Stimulated activated CD4-positive, alpha-beta T cell treated with anti-CD3 and anti-CD28 coated beads, Interleukin-4, amount 100 ng/mL, for 48 hours (primary cell): ENCODE data around the gene SNAPC4.
"Not testable (repeated sequence)": the region's sequence is repeated elsewhere in the genome, so short reads cannot be mapped to it uniquely, and the experiment has no call there.

Experiments
- DNase-seq, 2 donors: peaks; one replicate each; pipeline ENCODE4 v3.0.0-alpha.2; 2020; ENCODE audit warnings: low read depth in 2 of 2

SNAPC4 gene

GRCh38 chr9:136433849-136434579, 34.0 kb upstream of the SNAPC4 start:
- no peak for DNase-seq

- no peak for DNase-seq
Measured at GRCh38 chr9:136433043-136433715, 33.2 kb upstream of the SNAPC4 start.

- DNase-seq = no peak
Measured at GRCh38 chr9:136432591-136432990, 32.6 kb upstream of the SNAPC4 start.

- DNase-seq = no peak
Measured at GRCh38 chr9:136431782-136432350, 31.9 kb upstream of the SNAPC4 start.

- DNase-seq = no peak
Measured at GRCh38 chr9:136430588-136431234, 30.7 kb upstream of the SNAPC4 start.

- DNase-seq = no peak
Measured at GRCh38 chr9:136429683-136430491, 29.9 kb upstream of the SNAPC4 start.

DNA sequence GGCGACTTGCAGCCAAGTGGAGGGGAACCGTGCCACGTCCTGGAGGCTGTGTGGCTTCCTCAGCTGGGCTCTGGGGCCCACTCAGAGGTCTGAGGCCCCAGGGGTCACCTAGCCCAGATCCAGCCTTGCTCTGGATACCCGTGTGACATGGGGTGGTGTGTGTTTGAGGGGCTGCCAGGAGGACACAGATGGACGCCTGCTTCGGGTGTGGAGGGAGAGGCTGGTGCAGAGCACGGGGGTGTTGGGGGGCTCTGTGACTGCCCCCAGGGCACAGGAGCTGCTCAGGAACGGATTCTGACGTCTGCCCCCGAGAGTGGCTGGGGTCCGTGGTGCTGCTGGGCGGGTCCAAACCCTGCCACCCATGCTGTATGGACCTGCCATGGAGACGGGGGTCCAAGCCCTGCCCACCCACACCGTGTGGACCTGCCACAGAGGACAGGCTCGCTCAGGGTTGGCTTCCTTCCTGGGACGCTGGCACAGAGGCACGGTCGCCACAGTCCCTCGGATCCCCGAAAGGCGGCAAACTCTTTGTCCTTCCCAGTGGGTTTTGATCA, 29.2 kb upstream of the SNAPC4 start:
- DNase-seq = no peak

- no peak for DNase-seq
Measured at GRCh38 chr9:136426787-136427186, 26.8 kb upstream of the SNAPC4 start.

DNA sequence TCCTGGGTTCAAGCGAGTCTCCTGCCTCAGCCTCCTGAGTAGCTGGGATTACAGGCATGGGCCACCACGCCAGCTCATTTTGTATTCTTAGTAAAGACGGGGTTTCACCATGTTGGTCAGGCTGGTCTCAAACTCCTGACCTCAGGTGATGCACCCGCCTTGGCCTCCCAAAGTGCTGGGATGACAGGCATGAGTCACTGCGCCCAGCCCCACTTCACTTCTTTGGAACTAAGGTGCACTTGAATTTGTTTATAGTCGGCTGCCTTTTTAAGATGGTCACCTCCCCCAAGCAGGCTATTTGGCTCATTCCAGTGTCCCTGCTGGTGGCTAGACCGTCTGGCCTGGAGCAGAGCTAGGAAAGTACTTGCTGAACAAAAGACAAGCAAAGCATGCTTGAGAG, 25.4 kb upstream of the SNAPC4 start:
- DNase-seq = not testable (repeated sequence)

DNA sequence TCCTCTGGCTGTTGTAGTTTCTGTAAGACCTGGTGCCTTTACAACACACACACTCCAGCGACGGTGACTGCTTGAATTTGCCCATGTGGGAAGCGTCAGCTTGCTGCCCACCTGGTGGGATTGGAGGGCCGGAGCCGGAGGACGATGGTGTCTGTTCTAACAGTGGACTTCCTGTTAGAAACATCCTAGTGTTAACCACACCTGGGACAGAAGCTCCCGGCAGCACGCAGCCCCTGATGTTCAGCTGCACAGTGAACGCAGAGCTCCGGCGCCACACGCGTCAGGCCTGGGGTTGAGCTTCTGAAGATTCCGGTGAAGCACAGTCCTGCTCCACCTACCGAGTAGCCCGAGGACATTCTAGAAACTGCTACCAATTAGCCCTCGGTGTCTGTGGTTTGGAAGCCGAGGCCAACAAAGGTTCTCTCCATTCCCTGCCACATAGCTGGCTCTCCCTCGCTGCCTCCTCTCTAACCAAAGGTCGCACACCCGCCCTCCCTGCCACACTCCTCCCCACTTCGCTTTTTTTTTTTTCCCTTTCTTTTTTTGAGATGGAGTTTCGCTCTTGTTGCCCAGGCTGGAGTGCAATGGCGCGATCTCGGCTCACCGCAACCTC, 24.9 kb upstream of the SNAPC4 start:
- no peak for DNase-seq

GRCh38 chr9:136423432-136424146, 23.6 kb upstream of the SNAPC4 start:
- DNase-seq = no peak

DNA sequence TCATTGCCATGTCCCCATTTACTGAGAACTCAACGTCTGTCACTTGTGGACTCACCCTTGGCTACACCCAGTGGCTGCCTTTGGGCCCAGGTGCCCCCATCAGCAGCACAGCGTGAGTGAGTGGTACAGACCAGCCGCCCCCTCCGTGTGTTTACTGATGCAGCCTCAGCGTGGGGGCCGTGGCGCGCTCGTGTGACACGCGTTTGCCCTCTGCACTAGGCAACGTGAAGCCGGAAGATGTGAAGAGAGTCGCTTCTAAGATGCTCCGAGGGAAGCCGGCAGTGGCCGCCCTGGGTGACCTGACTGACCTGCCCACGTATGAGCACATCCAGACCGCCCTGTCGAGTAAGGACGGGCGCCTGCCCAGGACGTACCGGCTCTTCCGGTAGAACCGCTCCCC, 22.9 kb upstream of the SNAPC4 start:
- DNase-seq = no peak

- no peak for DNase-seq
Measured at GRCh38 chr9:136421791-136422190, 21.8 kb upstream of the SNAPC4 start.

DNA sequence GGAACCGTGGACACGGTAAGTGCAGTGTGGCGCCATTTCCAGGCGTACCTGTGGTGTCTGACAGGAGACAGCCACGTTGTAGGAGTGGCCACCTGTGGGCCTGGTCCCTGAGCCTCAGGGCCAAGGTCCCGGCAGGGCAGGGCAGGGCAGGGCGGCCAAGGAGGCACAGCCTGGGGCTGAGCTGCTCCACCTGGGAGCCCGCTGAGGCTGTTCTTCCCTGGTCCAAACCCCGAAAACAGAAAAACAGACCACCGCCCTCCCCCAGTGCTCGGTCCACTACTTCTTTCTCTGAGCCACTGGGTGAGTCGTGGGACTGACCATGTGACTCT, 19.1 kb upstream of the SNAPC4 start:
- no peak for DNase-seq

GRCh38 chr9:136418182-136419091, 18.5 kb upstream of the SNAPC4 start:
- DNase-seq = no peak

GRCh38 chr9:136416914-136417313, 16.9 kb upstream of the SNAPC4 start:
- DNase-seq = no peak

DNA sequence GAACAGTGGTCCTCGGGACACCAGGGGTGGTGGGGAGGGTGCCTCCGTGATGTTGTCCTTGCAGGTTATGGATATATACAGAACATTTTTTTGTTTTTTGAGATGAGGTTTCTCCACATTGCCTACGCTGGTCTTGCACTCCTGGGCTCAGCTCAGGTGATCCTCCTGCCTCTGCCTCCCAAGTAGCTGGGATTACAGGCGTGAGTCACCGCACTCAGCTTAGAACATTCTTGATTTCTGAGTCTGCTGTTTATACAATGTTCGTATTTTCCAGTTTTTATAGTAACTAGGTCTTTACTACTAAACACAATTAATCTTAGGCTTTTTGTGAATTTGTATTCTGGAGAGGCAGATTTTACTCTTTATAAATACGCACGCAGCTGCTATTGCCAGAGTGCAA, 16.5 kb upstream of the SNAPC4 start:
- DNase-seq = no peak

DNA sequence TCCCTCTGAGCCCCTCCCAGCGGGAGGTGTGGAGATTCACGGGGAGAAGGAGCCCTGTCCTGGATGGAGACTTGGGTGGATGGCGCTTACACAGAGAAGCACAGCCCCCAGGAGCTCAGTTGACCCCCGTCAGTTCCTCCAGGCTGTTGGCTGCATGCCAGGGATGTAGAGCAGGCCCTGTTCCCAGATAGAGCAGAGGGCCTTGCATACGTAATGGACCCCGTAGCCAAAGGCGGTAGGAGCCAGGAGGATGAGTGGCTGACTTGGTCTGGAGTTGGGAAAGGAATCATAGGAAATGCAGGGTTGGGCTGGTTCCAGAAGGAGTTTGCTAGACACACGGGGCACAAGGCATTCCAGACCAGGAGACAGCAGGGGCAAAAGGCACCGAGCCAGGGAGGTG, 13.0 kb upstream of the SNAPC4 start:
- DNase-seq = no peak

DNA sequence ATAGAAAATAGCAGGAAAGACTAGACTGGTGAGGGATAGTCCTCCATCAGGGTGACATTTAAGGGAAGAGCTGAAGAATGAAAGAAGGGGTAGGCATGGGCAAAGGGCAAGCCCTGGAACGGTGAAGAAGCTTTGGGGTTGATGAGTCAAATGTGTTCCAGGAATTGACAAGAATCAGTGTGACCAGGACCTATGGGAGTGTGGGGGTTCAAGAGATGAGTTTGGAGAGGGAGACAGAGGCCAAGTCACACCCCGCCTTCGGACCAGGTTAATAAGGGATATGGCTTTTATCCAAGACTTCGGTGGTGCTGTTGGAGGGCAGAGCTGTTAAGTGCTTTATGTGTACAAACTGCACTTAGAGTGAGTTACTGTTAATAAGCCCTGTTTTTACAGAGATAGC, 11.4 kb upstream of the SNAPC4 start:
- DNase-seq = no peak
